Measurements from ENCODE around the gene BRIX1. TPM values are rescaled to one million over a fixed set of nuclear protein-coding genes. Genes with fewer than 3 reads are reported as not detected.

The BRIX1 gene
- total and polyA plus RNA-seq, 2 experiments from 2014 or later = 72.6 to 171 TPM

Other genes starting within 250 kb of the BRIX1 start
- gene TTC23L, start 76.5 kb upstream of the BRIX1 start, total RNA-seq (2014; rRNA removed; shearing (Covaris generic)) = 2.2 and 3.6 TPM in 2 replicates
- 1.1 and 2.3 TPM in 2 replicates for gene TTC23L, start 76.5 kb upstream of the BRIX1 start, polyA plus RNA-seq (2016; fragmentation: Nextera tagmentation; extraction: Ambion mirVana)
- gene RAD1, start 207 bp upstream of the BRIX1 start, total RNA-seq (2014; rRNA removed; shearing (Covaris generic)) = 39.3 and 43.4 TPM in 2 replicates
- gene RAD1, start 207 bp upstream of the BRIX1 start, polyA plus RNA-seq (2016; fragmentation: Nextera tagmentation; extraction: Ambion mirVana) = 40.9 and 41.6 TPM in 2 replicates
- gene DNAJC21, start 13.8 kb downstream of the BRIX1 start, total RNA-seq (2014; rRNA removed; shearing (Covaris generic)) = 35.7 and 40.8 TPM in 2 replicates
- 37.4 and 37.6 TPM in 2 replicates for gene DNAJC21, start 13.8 kb downstream of the BRIX1 start, polyA plus RNA-seq (2016; fragmentation: Nextera tagmentation; extraction: Ambion mirVana)
- not detected in 2 replicates for gene AGXT2, start 132.2 kb downstream of the BRIX1 start, total RNA-seq (2014; rRNA removed; shearing (Covaris generic))
- gene AGXT2, start 132.2 kb downstream of the BRIX1 start, polyA plus RNA-seq (2016; fragmentation: Nextera tagmentation; extraction: Ambion mirVana) = not detected in 2 replicates